Smooth muscle cell of bladder (primary cell): Measurements from ENCODE around the gene LPCAT4. TPM values are rescaled to one million over a fixed set of nuclear protein-coding genes. Genes with fewer than 3 reads are reported as not detected.

Experiments used
- total RNA-seq: library from RNA; depleted of rRNA; stranded (reverse); fragments of >200 nt; gene quantifications from 2 replicates; pipeline ENCODE4 v1.2.3, GENCODE V29; 2014

LPCAT4 gene
- total RNA-seq: 4.0 and 5.4 TPM in 2 replicates

GRCh38 chr15:34367101-34368081, at the start of gene LPCAT4:
Gene LPCAT4 (minus strand): TSS chr15:34367196. CDS start chr15:34367100, 96 bp downstream.

GRCh38 chr15:34342737-34343575, 24.0 kb downstream of the LPCAT4 start, which contains the start of the genes NOP10 and NUTM1:
Gene NOP10 (minus strand): TSS chr15:34343136. CDS start chr15:34343073, 63 bp downstream.
Gene NUTM1 (plus strand): TSS chr15:34343315. CDS start chr15:34343697, 382 bp downstream.

DNA sequence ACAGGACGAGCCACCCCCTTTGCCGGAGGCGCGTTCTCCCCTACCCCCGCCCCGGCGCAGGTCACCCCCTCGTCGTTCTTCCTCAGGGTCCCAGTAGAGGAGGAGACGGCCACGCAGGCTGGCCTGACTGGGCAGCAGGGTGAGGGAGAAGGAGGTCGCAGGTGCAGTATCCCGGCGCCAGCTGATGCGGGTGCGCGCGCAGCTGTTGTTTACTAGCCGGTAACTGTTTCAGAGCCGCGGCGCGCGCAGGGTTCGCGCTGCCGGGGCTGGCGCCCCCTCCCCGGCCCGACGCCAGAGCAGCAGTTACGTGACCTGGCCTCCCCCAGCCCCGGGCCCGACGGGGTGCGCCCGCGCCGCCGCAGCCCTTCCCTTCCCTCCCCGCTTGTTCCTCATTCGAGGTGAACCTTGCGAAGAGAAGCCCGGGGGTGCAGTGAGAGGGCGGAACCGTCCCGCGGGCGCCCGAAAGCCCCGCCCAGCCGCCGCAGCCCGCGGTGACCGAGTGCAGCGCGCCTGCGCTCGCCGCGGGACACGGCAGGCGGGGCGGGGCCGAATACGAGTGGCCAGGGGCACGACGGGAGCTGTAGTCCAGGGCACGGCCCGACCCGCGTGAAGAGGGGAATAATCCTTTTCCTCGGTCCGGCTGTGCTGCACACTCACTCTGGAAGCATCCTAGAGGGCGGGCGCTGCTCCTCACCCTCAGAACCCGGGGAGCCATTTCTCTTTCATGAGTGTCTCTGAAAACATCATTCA, 29.3 kb downstream of the LPCAT4 start, which contains the start of gene SLC12A6:
SLC12A6 (minus strand) TSS at position 225 of the 750 bp plus-strand sequence. CDS start 1,101 bp downstream, outside the sequence.

Other genes starting within 250 kb of the LPCAT4 start
- gene KATNBL1, start 157.1 kb downstream of the LPCAT4 start, total RNA-seq: 30.1 and 38.8 TPM in 2 replicates
- gene EMC4, start 142.2 kb downstream of the LPCAT4 start, total RNA-seq: 206 and 227 TPM in 2 replicates
- 10.2 and 15.0 TPM in 2 replicates for gene SLC12A6, start 29.4 kb downstream of the LPCAT4 start, total RNA-seq
- gene NOP10, start 24.1 kb downstream of the LPCAT4 start, total RNA-seq: 178 and 197 TPM in 2 replicates
- gene NUTM1, start 23.9 kb downstream of the LPCAT4 start, total RNA-seq: not detected in 2 replicates
- 8.9 and 9.0 TPM in 2 replicates for gene GOLGA8A, start 70.6 kb upstream of the LPCAT4 start, total RNA-seq
- gene GOLGA8B, start 216.5 kb upstream of the LPCAT4 start, total RNA-seq: 9.4 and 19.8 TPM in 2 replicates